SK-MEL-5 (cell line): ENCODE measurements around the gene RCC2. TPM values are rescaled to one million over a fixed set of nuclear protein-coding genes. Genes with fewer than 3 reads are reported as not detected.
"Not testable (repeated sequence)": the region's sequence is repeated elsewhere in the genome, so short reads cannot be mapped to it uniquely, and the experiment has no call there.

ENCODE experiments used
- DNase-seq: peaks from one replicate; pipeline ENCODE4 v3.0.0-alpha.2; 2016; ENCODE audit warnings: low read depth, low spot score
- in situ Hi-C: cut with HindIII; loops from 2 replicates; pipeline ENCODE4 v1.10.0; 2016; ENCODE audit warnings: low sequenced_read_pairs, high pct_unique_total_duplicates, low pct_unique_long_range_greater_than_20kb
- polyA plus RNA-seq, 2 experiments: library from polyadenylated mRNA; depleted of rRNA; stranded (reverse); fragments of >200 nt; gene quantifications; 2 replicates each; pipeline ENCODE4 v1.2.3, GENCODE V29; 2015
- total RNA-seq: library from RNA; depleted of rRNA; stranded (reverse); fragments of >200 nt; shearing (Covaris generic); gene quantifications from 2 replicates; pipeline ENCODE4 v1.2.3, GENCODE V29; 2014; rRNA removed

RCC2 gene
- total RNA-seq, result 46.3 and 49.0 TPM in 2 replicates
- 98.4 and 127 TPM in 2 replicates for polyA plus RNA-seq (2015; cell fraction: cytosol; rRNA removed)
- 123 and 131 TPM in 2 replicates for polyA plus RNA-seq (2015; cell fraction: nucleus; rRNA removed)

- in situ Hi-C loops, result no loop called here
- DNase-seq, result peak; percentile 81
Measured at GRCh38 chr1:17439250-17440073, at the start of gene RCC2. TSS of gene RCC2 (minus strand) at chr1:17439677. CDS start at chr1:17438514, 1,163 bp downstream.

- in situ Hi-C loops, result no loop called here
Measured at GRCh38 chr1:17486242-17486641, 46.8 kb upstream of the RCC2 start.

GRCh38 chr1:17485281-17485680 is 45.8 kb upstream of the RCC2 start:
- in situ Hi-C loops, result no loop called here
- DNase-seq, result peak; percentile 49

More at GRCh38 chr1:17486242-17486641, 46.8 kb upstream of the RCC2 start:
- DNase-seq, result no peak

GRCh38 chr1:17481981-17482380 is 42.5 kb upstream of the RCC2 start:
- in situ Hi-C loops, DNase-seq: not testable (repeated sequence)

- no peak for DNase-seq
- in situ Hi-C loops, result no loop called here
Measured at GRCh38 chr1:17480846-17481245, 41.4 kb upstream of the RCC2 start.

GRCh38 chr1:17475752-17476151 is 36.3 kb upstream of the RCC2 start:
- no peak for DNase-seq
- in situ Hi-C loops, result no loop called here

GRCh38 chr1:17474836-17475555 is 35.5 kb upstream of the RCC2 start:
- in situ Hi-C loops, DNase-seq: not testable (repeated sequence)

GRCh38 chr1:17472814-17473213 is 33.3 kb upstream of the RCC2 start:
- no peak for DNase-seq
- in situ Hi-C loops, result no loop called here

GRCh38 chr1:17471393-17471792 is 31.9 kb upstream of the RCC2 start:
- no peak for DNase-seq
- in situ Hi-C loops, result no loop called here

GRCh38 chr1:17470021-17470799 is 30.7 kb upstream of the RCC2 start:
- DNase-seq, result no peak
- in situ Hi-C loops, result no loop called here

GRCh38 chr1:17468357-17469265 is 29.1 kb upstream of the RCC2 start:
- in situ Hi-C loops, DNase-seq: not testable (repeated sequence)

- no peak for DNase-seq
- in situ Hi-C loops, result no loop called here
Measured at GRCh38 chr1:17466359-17466758, 26.9 kb upstream of the RCC2 start.

- DNase-seq, result no peak
- in situ Hi-C loops, result no loop called here
Measured at GRCh38 chr1:17465228-17465627, 25.8 kb upstream of the RCC2 start.

GRCh38 chr1:17463991-17464390 is 24.5 kb upstream of the RCC2 start:
- DNase-seq, result no peak
- in situ Hi-C loops, result no loop called here

GRCh38 chr1:17462669-17463068 is 23.2 kb upstream of the RCC2 start:
- no peak for DNase-seq
- in situ Hi-C loops, result no loop called here

- in situ Hi-C loops, result no loop called here
- no peak for DNase-seq
Measured at GRCh38 chr1:17460219-17460618, 20.7 kb upstream of the RCC2 start.

GRCh38 chr1:17458794-17459193 is 19.3 kb upstream of the RCC2 start:
- no peak for DNase-seq
- in situ Hi-C loops, result no loop called here
